IgD-negative memory B cell (primary cell): ENCODE results near the gene LILRB5. TPM values are rescaled to one million over a fixed set of nuclear protein-coding genes. Genes with fewer than 3 reads are reported as not detected.
"Not testable (repeated sequence)": the region's sequence is repeated elsewhere in the genome, so short reads cannot be mapped to it uniquely, and the experiment has no call there.

ENCODE experiments used
- H3K27ac Mint-ChIP-seq, 3 donors: one replicate each; pipeline ENCODE4 v1.8.0; 2020 to 2022; ENCODE audit warnings: mild to moderate bottlenecking in 3 of 3, mixed read lengths in 3 of 3, moderate library complexity in 1 of 3
- H3K27me3 Mint-ChIP-seq: one replicate; pipeline ENCODE4 v1.8.0; 2021; ENCODE audit warnings: mixed read lengths
- H3K36me3 Mint-ChIP-seq: one replicate; pipeline ENCODE4 v1.8.0; 2020; ENCODE audit warnings: mild to moderate bottlenecking, mixed read lengths
- H3K4me1 Mint-ChIP-seq, 3 donors: one replicate each; pipeline ENCODE4 v1.8.0; 2020 to 2022; ENCODE audit warnings: mixed read lengths in 3 of 3, mild to moderate bottlenecking in 1 of 3
- H3K4me3 Mint-ChIP-seq, 4 donors: one replicate each; pipeline ENCODE4 v1.8.0; 2020 to 2022; ENCODE audit warnings: mild to moderate bottlenecking in 4 of 4, mixed read lengths in 4 of 4, moderate library complexity in 3 of 4
- H3K9me3 Mint-ChIP-seq, 3 donors: one replicate each; pipeline ENCODE4 v1.8.0; 2020 to 2021; ENCODE audit warnings: mixed read lengths in 3 of 3, mild to moderate bottlenecking in 1 of 3
- polyA plus RNA-seq: library from polyadenylated mRNA; unstranded; fragments of 300-500 nt; fragmentation: Illumina TruSeq; gene quantifications from one replicate; pipeline ENCODE4 v1.2.3, GENCODE V29; 2021

The LILRB5 gene
- polyA plus RNA-seq, 1 donor from 2014 or later: not detected

GRCh38 chr19:54262470-54262869 is 5.4 kb upstream of the LILRB5 start:
- Mint-ChIP-seq H3K4me3 (no peak overlapping the region), H3K36me3 (no peaks in the 10 kb centered on the region), H3K9me3 (no peaks in the 10 kb centered on the region), H3K27me3 (peaks cover 6% of the 10 kb centered on the region), H3K4me1 (peaks cover 0 to 3% (median 3%) of the 10 kb centered on the region in 3 donors), H3K27ac (no peak overlapping the region)

- Mint-ChIP-seq H3K4me1 (peaks cover 0 to 3% (median 3%) of the 10 kb centered on the region in 3 donors), H3K36me3 (no peaks in the 10 kb centered on the region), H3K9me3 (no peaks in the 10 kb centered on the region), H3K4me3 (no peak overlapping the region), H3K27me3 (peaks cover 6% of the 10 kb centered on the region), H3K27ac (no peak overlapping the region)
Measured at GRCh38 chr19:54262066-54262465, 5.0 kb upstream of the LILRB5 start.

- Mint-ChIP-seq H3K27ac (no peak overlapping the region), H3K9me3 (no peaks in the 10 kb centered on the region), H3K27me3 (peaks cover 7% of the 10 kb centered on the region), H3K4me3 (no peak overlapping the region), H3K36me3 (no peaks in the 10 kb centered on the region), H3K4me1 (no peaks in the 10 kb centered on the region)
Measured at GRCh38 chr19:54256250-54257115, 590 bp downstream of the LILRB5 start.

GRCh38 chr19:54255105-54255775 is 1.8 kb downstream of the LILRB5 start:
- Mint-ChIP-seq H3K27ac (no peak overlapping the region), H3K9me3 (no peaks in the 10 kb centered on the region), H3K36me3 (no peaks in the 10 kb centered on the region), H3K27me3 (peaks cover 7% of the 10 kb centered on the region), H3K4me3 (no peak overlapping the region), H3K4me1 (peaks cover 0 to 2% (median 0%) of the 10 kb centered on the region in 3 donors)

- no peak overlapping the region for H3K27ac Mint-ChIP-seq
- H3K27me3 Mint-ChIP-seq: peaks cover 7% of the 10 kb centered on the region
- peaks cover 0 to 5% (median 1%) of the 10 kb centered on the region in 3 donors for H3K4me1 Mint-ChIP-seq
- H3K9me3 Mint-ChIP-seq: no peaks in the 10 kb centered on the region
- no peak overlapping the region for H3K4me3 Mint-ChIP-seq
- no peaks in the 10 kb centered on the region for H3K36me3 Mint-ChIP-seq
Measured at GRCh38 chr19:54254195-54254906, 2.7 kb downstream of the LILRB5 start.

GRCh38 chr19:54253331-54254194 is 3.5 kb downstream of the LILRB5 start:
- peaks cover 0 to 5% (median 1%) of the 10 kb centered on the region in 3 donors for H3K4me1 Mint-ChIP-seq
- H3K9me3 Mint-ChIP-seq: no peaks in the 10 kb centered on the region
- H3K4me3 Mint-ChIP-seq: no peak overlapping the region
- H3K27ac Mint-ChIP-seq: no peak overlapping the region
- H3K27me3 Mint-ChIP-seq: peaks cover 7% of the 10 kb centered on the region
- H3K36me3 Mint-ChIP-seq: no peaks in the 10 kb centered on the region

- Mint-ChIP-seq H3K27ac (no peak overlapping the region), H3K27me3 (peaks cover 7% of the 10 kb centered on the region), H3K36me3 (no peaks in the 10 kb centered on the region), H3K9me3 (no peaks in the 10 kb centered on the region), H3K4me1 (peaks cover 3 to 9% (median 5%) of the 10 kb centered on the region in 3 donors), H3K4me3 (no peak overlapping the region)
Measured at GRCh38 chr19:54252845-54253244, 4.2 kb downstream of the LILRB5 start.

- H3K27me3 Mint-ChIP-seq: peaks cover 5% of the 10 kb centered on the region
- no peaks in the 10 kb centered on the region for H3K9me3 Mint-ChIP-seq
- H3K27ac Mint-ChIP-seq: no peak overlapping the region
- peak overlapping the region in 1 of 4 donors; percentile 55 for H3K4me3 Mint-ChIP-seq
- peaks cover 7 to 12% (median 10%) of the 10 kb centered on the region in 3 donors for H3K4me1 Mint-ChIP-seq
- no peaks in the 10 kb centered on the region for H3K36me3 Mint-ChIP-seq
Measured at GRCh38 chr19:54252243-54252642, 4.8 kb downstream of the LILRB5 start.

GRCh38 chr19:54248016-54248601 is 9.0 kb downstream of the LILRB5 start:
- H3K4me1 Mint-ChIP-seq: peaks cover 7 to 12% (median 10%) of the 10 kb centered on the region in 3 donors
- no peaks in the 10 kb centered on the region for H3K9me3 Mint-ChIP-seq
- H3K36me3 Mint-ChIP-seq: no peaks in the 10 kb centered on the region
- no peak overlapping the region for H3K27ac Mint-ChIP-seq
- H3K4me3 Mint-ChIP-seq: peak overlapping the region in 1 of 4 donors; percentile 17
- peaks cover 8% of the 10 kb centered on the region for H3K27me3 Mint-ChIP-seq

GRCh38 chr19:54247106-54247930 is 9.8 kb downstream of the LILRB5 start:
- no peaks in the 10 kb centered on the region for H3K36me3 Mint-ChIP-seq
- peak overlapping the region in 2 of 4 donors; percentile 7 to 60 for H3K4me3 Mint-ChIP-seq
- H3K9me3 Mint-ChIP-seq: no peaks in the 10 kb centered on the region
- peaks cover 8% of the 10 kb centered on the region for H3K27me3 Mint-ChIP-seq
- H3K27ac Mint-ChIP-seq: no peak overlapping the region
- H3K4me1 Mint-ChIP-seq: peaks cover 7 to 12% (median 10%) of the 10 kb centered on the region in 3 donors

GRCh38 chr19:54245936-54246335 is 11.1 kb downstream of the LILRB5 start:
- no peaks in the 10 kb centered on the region for H3K36me3 Mint-ChIP-seq
- no peak overlapping the region for H3K27ac Mint-ChIP-seq
- H3K4me1 Mint-ChIP-seq: peaks cover 7 to 12% (median 10%) of the 10 kb centered on the region in 3 donors
- H3K4me3 Mint-ChIP-seq: no peak overlapping the region
- H3K27me3 Mint-ChIP-seq: peaks cover 8% of the 10 kb centered on the region
- H3K9me3 Mint-ChIP-seq: no peaks in the 10 kb centered on the region

GRCh38 chr19:54243809-54244208 is 13.3 kb downstream of the LILRB5 start:
- peaks cover 11% of the 10 kb centered on the region for H3K27me3 Mint-ChIP-seq
- not testable (repeated sequence) for H3K9me3 Mint-ChIP-seq, H3K27ac Mint-ChIP-seq, H3K4me3 Mint-ChIP-seq, H3K36me3 Mint-ChIP-seq, H3K4me1 Mint-ChIP-seq

- H3K27me3 Mint-ChIP-seq: peaks cover 11% of the 10 kb centered on the region
- H3K36me3 Mint-ChIP-seq, H3K9me3 Mint-ChIP-seq, H3K4me3 Mint-ChIP-seq, H3K27ac Mint-ChIP-seq, H3K4me1 Mint-ChIP-seq: not testable (repeated sequence)
Measured at GRCh38 chr19:54242646-54243045, 14.4 kb downstream of the LILRB5 start, which contains the start of gene LILRA6. Gene LILRA6, minus strand, starts transcription at chr19:54242790.
